H1 (cell line): ENCODE measurements around the gene PRDX5. TPM values are rescaled to one million over a fixed set of nuclear protein-coding genes. Genes with fewer than 3 reads are reported as not detected.

ENCODE experiments used
- CHD1 ChIP-seq: IDR thresholded peaks from 2 replicates; pipeline ENCODE4 v1.6.1; 2012; ENCODE audit warnings: low read depth, low read length, improper control_type of control experiment
- CHD2 ChIP-seq: IDR thresholded peaks from 2 replicates; pipeline ENCODE4 v1.6.1; 2012; ENCODE audit warnings: low read length, improper control_type of control experiment
- CREB1 ChIP-seq: IDR thresholded peaks from 2 replicates; pipeline ENCODE4 v1.6.1; 2012; ENCODE audit warnings: inconsistent platforms
- GABPA ChIP-seq: IDR thresholded peaks from 2 replicates; pipeline ENCODE4 v1.6.1; 2011; ENCODE audit warnings: mild to moderate bottlenecking, low read length, moderate library complexity, borderline replicate concordance; ENCODE audit not compliant: insufficient read depth
- KDM5A ChIP-seq: fragments of 200-600 bp; IDR thresholded peaks from 2 replicates; pipeline ENCODE4 v1.7.1; 2012; ENCODE audit warnings: mild to moderate bottlenecking, low read length, inconsistent platforms, mixed read lengths
- PHF8 ChIP-seq: fragments of 200-600 bp; sonication (generic); conservative IDR thresholded peaks from 2 replicates; pipeline ENCODE4 v1.7.1; 2012; ENCODE audit warnings: low read depth, mild to moderate bottlenecking, inconsistent platforms, low read length, moderate library complexity
- SIRT6 ChIP-seq: IDR thresholded peaks from one replicate; pipeline ENCODE4 v1.7.1; 2012; ENCODE audit warnings: low read length, inconsistent platforms
- YY1 ChIP-seq: IDR thresholded peaks from 2 replicates; pipeline ENCODE4 v1.6.1; 2011; ENCODE audit warnings: low read depth, mild to moderate bottlenecking, low read length
- polyA plus RNA-seq, 7 experiments: library from polyadenylated mRNA; depleted of rRNA in 3 of 7; stranded (reverse) in 5 of 7; unstranded in 2 of 7; fragments of >200 nt in 5 of 7; fragments of 200-250 nt in 2 of 7; gene quantifications; 1 replicate in 5 of 7; 2 replicates in 1 of 7; 4 replicates in 1 of 7; pipeline versions ENCODE4 v1.2.1 to v1.2.3, GENCODE V29; 2011 to 2013; ENCODE audit warnings: missing spikeins in 2 of 7, mixed read lengths in 2 of 7
- total RNA-seq: library from RNA; stranded (reverse); fragmentation: NEBNext Ultra II Directional; extraction: Animal tissue kit (Norgen Biotek cat#: 25700); gene quantifications from 2 replicates; pipeline ENCODE4 v1.2.1, GENCODE V29; 2021
- TF ChIP-seq, protein P1 (sequence below): IDR thresholded peaks from 2 replicates; pipeline ENCODE4 v1.6.1; 2012; ENCODE audit warnings: inconsistent platforms
- TF ChIP-seq, protein P2 (sequence below): fragments of 300-600 bp; sonication (generic); IDR thresholded peaks from 2 replicates; pipeline ENCODE4 v1.7.1; 2012; ENCODE audit warnings: low read length, moderate library complexity, mild to moderate bottlenecking, inconsistent platforms; ENCODE audit not compliant: insufficient replicate concordance

The PRDX5 gene
- total and polyA plus RNA-seq, 2 of the 8 experiments (the other 6 are each of a cell fraction or from before 2014, with no cell fraction given) = 201 to 582 TPM

- TF ChIP-seq KDM5A (0 out of 2 replicates have a peak, but pooled peaks have one; percentile 37), YY1 (peak; percentile 100), CHD2 (peak; percentile 76), PHF8 (peak; percentile 37; the same call in 1 of the 2 replicates), GABPA (peak; percentile 96), SIRT6 (no peak), CHD1 (no peak), CREB1 (peak; percentile 42; the same call in 1 of the 2 replicates)
- TF ChIP-seq, protein P1, sequence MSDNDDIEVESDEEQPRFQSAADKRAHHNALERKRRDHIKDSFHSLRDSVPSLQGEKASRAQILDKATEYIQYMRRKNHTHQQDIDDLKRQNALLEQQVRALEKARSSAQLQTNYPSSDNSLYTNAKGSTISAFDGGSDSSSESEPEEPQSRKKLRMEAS = 0 out of 2 replicates have a peak, but pooled peaks have one; percentile 17
- TF ChIP-seq, protein P2, sequence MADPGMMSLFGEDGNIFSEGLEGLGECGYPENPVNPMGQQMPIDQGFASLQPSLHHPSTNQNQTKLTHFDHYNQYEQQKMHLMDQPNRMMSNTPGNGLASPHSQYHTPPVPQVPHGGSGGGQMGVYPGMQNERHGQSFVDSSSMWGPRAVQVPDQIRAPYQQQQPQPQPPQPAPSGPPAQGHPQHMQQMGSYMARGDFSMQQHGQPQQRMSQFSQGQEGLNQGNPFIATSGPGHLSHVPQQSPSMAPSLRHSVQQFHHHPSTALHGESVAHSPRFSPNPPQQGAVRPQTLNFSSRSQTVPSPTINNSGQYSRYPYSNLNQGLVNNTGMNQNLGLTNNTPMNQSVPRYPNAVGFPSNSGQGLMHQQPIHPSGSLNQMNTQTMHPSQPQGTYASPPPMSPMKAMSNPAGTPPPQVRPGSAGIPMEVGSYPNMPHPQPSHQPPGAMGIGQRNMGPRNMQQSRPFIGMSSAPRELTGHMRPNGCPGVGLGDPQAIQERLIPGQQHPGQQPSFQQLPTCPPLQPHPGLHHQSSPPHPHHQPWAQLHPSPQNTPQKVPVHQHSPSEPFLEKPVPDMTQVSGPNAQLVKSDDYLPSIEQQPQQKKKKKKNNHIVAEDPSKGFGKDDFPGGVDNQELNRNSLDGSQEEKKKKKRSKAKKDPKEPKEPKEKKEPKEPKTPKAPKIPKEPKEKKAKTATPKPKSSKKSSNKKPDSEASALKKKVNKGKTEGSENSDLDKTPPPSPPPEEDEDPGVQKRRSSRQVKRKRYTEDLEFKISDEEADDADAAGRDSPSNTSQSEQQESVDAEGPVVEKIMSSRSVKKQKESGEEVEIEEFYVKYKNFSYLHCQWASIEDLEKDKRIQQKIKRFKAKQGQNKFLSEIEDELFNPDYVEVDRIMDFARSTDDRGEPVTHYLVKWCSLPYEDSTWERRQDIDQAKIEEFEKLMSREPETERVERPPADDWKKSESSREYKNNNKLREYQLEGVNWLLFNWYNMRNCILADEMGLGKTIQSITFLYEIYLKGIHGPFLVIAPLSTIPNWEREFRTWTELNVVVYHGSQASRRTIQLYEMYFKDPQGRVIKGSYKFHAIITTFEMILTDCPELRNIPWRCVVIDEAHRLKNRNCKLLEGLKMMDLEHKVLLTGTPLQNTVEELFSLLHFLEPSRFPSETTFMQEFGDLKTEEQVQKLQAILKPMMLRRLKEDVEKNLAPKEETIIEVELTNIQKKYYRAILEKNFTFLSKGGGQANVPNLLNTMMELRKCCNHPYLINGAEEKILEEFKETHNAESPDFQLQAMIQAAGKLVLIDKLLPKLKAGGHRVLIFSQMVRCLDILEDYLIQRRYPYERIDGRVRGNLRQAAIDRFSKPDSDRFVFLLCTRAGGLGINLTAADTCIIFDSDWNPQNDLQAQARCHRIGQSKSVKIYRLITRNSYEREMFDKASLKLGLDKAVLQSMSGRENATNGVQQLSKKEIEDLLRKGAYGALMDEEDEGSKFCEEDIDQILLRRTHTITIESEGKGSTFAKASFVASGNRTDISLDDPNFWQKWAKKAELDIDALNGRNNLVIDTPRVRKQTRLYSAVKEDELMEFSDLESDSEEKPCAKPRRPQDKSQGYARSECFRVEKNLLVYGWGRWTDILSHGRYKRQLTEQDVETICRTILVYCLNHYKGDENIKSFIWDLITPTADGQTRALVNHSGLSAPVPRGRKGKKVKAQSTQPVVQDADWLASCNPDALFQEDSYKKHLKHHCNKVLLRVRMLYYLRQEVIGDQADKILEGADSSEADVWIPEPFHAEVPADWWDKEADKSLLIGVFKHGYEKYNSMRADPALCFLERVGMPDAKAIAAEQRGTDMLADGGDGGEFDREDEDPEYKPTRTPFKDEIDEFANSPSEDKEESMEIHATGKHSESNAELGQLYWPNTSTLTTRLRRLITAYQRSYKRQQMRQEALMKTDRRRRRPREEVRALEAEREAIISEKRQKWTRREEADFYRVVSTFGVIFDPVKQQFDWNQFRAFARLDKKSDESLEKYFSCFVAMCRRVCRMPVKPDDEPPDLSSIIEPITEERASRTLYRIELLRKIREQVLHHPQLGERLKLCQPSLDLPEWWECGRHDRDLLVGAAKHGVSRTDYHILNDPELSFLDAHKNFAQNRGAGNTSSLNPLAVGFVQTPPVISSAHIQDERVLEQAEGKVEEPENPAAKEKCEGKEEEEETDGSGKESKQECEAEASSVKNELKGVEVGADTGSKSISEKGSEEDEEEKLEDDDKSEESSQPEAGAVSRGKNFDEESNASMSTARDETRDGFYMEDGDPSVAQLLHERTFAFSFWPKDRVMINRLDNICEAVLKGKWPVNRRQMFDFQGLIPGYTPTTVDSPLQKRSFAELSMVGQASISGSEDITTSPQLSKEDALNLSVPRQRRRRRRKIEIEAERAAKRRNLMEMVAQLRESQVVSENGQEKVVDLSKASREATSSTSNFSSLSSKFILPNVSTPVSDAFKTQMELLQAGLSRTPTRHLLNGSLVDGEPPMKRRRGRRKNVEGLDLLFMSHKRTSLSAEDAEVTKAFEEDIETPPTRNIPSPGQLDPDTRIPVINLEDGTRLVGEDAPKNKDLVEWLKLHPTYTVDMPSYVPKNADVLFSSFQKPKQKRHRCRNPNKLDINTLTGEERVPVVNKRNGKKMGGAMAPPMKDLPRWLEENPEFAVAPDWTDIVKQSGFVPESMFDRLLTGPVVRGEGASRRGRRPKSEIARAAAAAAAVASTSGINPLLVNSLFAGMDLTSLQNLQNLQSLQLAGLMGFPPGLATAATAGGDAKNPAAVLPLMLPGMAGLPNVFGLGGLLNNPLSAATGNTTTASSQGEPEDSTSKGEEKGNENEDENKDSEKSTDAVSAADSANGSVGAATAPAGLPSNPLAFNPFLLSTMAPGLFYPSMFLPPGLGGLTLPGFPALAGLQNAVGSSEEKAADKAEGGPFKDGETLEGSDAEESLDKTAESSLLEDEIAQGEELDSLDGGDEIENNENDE = no peak
These were observed 48.2 kb upstream of the PRDX5 start (continued) for GRCh38 chr11:64269540-64270220.
